ENCODE measurements around the gene ATXN2.

Gene ATXN2

GRCh38 chr12:111642681-111643426 is 43.7 kb upstream of the ATXN2 start:
- H3K4me2 ChIP-seq (ENCODE audit: low read depth, low read length): no peak overlapping the region
- H3K9me2 ChIP-seq (replicated peaks; ENCODE audit: insufficient read depth, low read length): no peaks in the 10 kb centered on the region
- no peaks in the 10 kb centered on the region for H3K27me3 ChIP-seq (replicated peaks; ENCODE audit: insufficient read depth, low read length)
- DNase-seq: no peak
- H2AFZ ChIP-seq (ENCODE audit: low read length): no peak overlapping the region
- no peaks in the 10 kb centered on the region for H4K20me1 ChIP-seq (ENCODE audit: insufficient read depth, low read length)
- no peaks in the 10 kb centered on the region for H3F3A ChIP-seq (ENCODE audit: insufficient read depth, low read length)
- TF ChIP-seq CTCF (IDR thresholded peaks at IDR 0.05; ENCODE audit: low read length) (no peak), EZH2 (optimal IDR thresholded peaks at IDR 0.05; ENCODE audit: low read depth, low read length) (no peak), EZH2phosphoT487 (IDR thresholded peaks at IDR 0.05; ENCODE audit: low read length) (no peak)
- H3K4me1 ChIP-seq (ENCODE audit: low read length): no peaks in the 10 kb centered on the region
- no peak overlapping the region for H3K9ac ChIP-seq (ENCODE audit: low read length)
- H3K9me3 ChIP-seq (replicated peaks; ENCODE audit: insufficient read depth, low read length): no peaks in the 10 kb centered on the region
- H3K36me3 ChIP-seq (replicated peaks; ENCODE audit: insufficient read depth, low read length): no peaks in the 10 kb centered on the region
- H3K4me3 ChIP-seq (ENCODE audit: low read length): no peak overlapping the region
- H3K79me2 ChIP-seq (ENCODE audit: low read length): no peaks in the 10 kb centered on the region
- no peak overlapping the region for H3K27ac ChIP-seq (ENCODE audit: low read length)

DNA sequence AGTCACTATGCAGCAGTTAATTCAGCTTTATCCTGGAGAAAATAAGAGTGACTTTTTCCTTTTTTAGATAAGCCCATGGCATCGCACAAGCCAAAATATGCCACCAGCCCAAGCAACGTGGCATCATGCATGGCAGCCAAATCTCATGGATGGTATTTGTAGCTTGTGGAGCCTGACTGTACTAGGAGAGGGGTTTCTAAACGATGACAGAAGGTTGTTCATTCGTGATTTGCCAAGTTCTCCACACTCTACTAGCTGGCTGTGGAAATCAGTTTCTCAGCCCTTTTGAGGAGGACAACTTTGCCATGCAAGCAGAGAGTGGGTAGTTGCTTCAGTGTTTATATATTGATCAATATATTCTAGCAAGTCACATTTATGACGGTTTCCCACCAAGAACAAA is 41.4 kb upstream of the ATXN2 start:
- Histone ChIP-seq H3K4me3 (ENCODE audit: low read length) (no peak overlapping the region), H3K36me3 (replicated peaks; ENCODE audit: insufficient read depth, low read length) (no peaks in the 10 kb centered on the region), H3K4me2 (ENCODE audit: low read depth, low read length) (no peak overlapping the region), H3F3A (ENCODE audit: insufficient read depth, low read length) (no peaks in the 10 kb centered on the region), H3K4me1 (ENCODE audit: low read length) (no peaks in the 10 kb centered on the region), H3K9ac (ENCODE audit: low read length) (no peak overlapping the region), H3K9me3 (replicated peaks; ENCODE audit: insufficient read depth, low read length) (no peaks in the 10 kb centered on the region), H3K79me2 (ENCODE audit: low read length) (no peaks in the 10 kb centered on the region), H3K27me3 (replicated peaks; ENCODE audit: insufficient read depth, low read length) (no peaks in the 10 kb centered on the region), H3K27ac (ENCODE audit: low read length) (no peak overlapping the region), H4K20me1 (ENCODE audit: insufficient read depth, low read length) (no peaks in the 10 kb centered on the region), H3K9me2 (replicated peaks; ENCODE audit: insufficient read depth, low read length) (no peaks in the 10 kb centered on the region), H2AFZ (ENCODE audit: low read length) (no peak overlapping the region)
- no peak for TF ChIP-seq CTCF (IDR thresholded peaks at IDR 0.05; ENCODE audit: low read length)
- DNase-seq: no peak

- no peak for TF ChIP-seq CTCF (IDR thresholded peaks at IDR 0.05; ENCODE audit: low read length)
- no peak for TF ChIP-seq EZH2 (optimal IDR thresholded peaks at IDR 0.05; ENCODE audit: low read depth, low read length)
- TF ChIP-seq EZH2phosphoT487 (IDR thresholded peaks at IDR 0.05; ENCODE audit: low read length): no peak
- Histone ChIP-seq H3K9me3 (replicated peaks; ENCODE audit: insufficient read depth, low read length) (no peaks in the 10 kb centered on the region), H3K27me3 (replicated peaks; ENCODE audit: insufficient read depth, low read length) (no peaks in the 10 kb centered on the region), H4K20me1 (ENCODE audit: insufficient read depth, low read length) (no peaks in the 10 kb centered on the region), H3K27ac (ENCODE audit: low read length) (no peak overlapping the region), H3K79me2 (ENCODE audit: low read length) (no peaks in the 10 kb centered on the region), H3K9ac (ENCODE audit: low read length) (no peak overlapping the region), H3F3A (ENCODE audit: insufficient read depth, low read length) (no peaks in the 10 kb centered on the region), H3K4me3 (ENCODE audit: low read length) (no peak overlapping the region), H2AFZ (ENCODE audit: low read length) (no peak overlapping the region), H3K4me2 (ENCODE audit: low read depth, low read length) (no peak overlapping the region), H3K9me2 (replicated peaks; ENCODE audit: insufficient read depth, low read length) (no peaks in the 10 kb centered on the region), H3K4me1 (ENCODE audit: low read length) (no peaks in the 10 kb centered on the region), H3K36me3 (replicated peaks; ENCODE audit: insufficient read depth, low read length) (no peaks in the 10 kb centered on the region)
- DNase-seq: no peak
These were observed 39.4 kb upstream of the ATXN2 start for GRCh38 chr12:111638556-111638955.

All from MM.1S (cell line).